HepG2 (cell line): Measurements from ENCODE around the gene ZCCHC3. TPM values are rescaled to one million over a fixed set of nuclear protein-coding genes. Genes with fewer than 3 reads are reported as not detected.

Experiments used
- ATF5 ChIP-seq: sonication (generic); formaldehyde crosslinking; IDR thresholded peaks from 2 replicates; pipeline ENCODE4 v1.4.0; 2020; ENCODE audit warnings: mild to moderate bottlenecking, low read depth, missing genetic modification reagents
- CC2D1A ChIP-seq: sonication (generic); formaldehyde crosslinking; IDR thresholded peaks from 2 replicates; pipeline ENCODE4 v1.8.1; 2023; ENCODE audit warnings: mild to moderate bottlenecking, missing genetic modification reagents
- CEBPB ChIP-seq: IDR thresholded peaks from 2 replicates; pipeline ENCODE4 v1.6.1; 2011; ENCODE audit warnings: low read depth, low read length, improper control_type of control experiment, borderline replicate concordance
- CENPT ChIP-seq: sonication (generic); formaldehyde crosslinking; IDR thresholded peaks from 2 replicates; pipeline ENCODE4 v1.8.0; 2022; ENCODE audit warnings: low read depth, mild to moderate bottlenecking, moderate library complexity, missing genetic modification reagents
- DMTF1 ChIP-seq: sonication (generic); formaldehyde crosslinking; IDR thresholded peaks from 2 replicates; pipeline ENCODE4 v1.4.0; 2020; ENCODE audit warnings: mild to moderate bottlenecking, missing genetic modification reagents
- EHMT2 ChIP-seq: fragments of 200-600 bp; sonication (generic); IDR thresholded peaks from 2 replicates; pipeline ENCODE4 v1.7.0; 2017; ENCODE audit warnings: antibody characterized with exemption, low read depth, low read length, borderline replicate concordance
- ERF ChIP-seq: IDR thresholded peaks from 2 replicates; pipeline ENCODE4 v1.6.1; 2018; ENCODE audit warnings: missing biosample characterization, missing genetic modification reagents
- ETV6 ChIP-seq: sonication (generic); formaldehyde crosslinking; conservative IDR thresholded peaks from 2 replicates; pipeline ENCODE4 v1.4.0; 2020; ENCODE audit warnings: missing genetic modification reagents
- FIP1L1 ChIP-seq: fragments of 200-400 bp; formaldehyde crosslinking; IDR thresholded peaks from 2 replicates; pipeline ENCODE4 v1.6.1; 2018; ENCODE audit warnings: low read depth, mild to moderate bottlenecking, low read length, moderate library complexity, borderline replicate concordance; ENCODE audit not compliant: insufficient read depth
- FLYWCH1 ChIP-seq: sonication (generic); formaldehyde crosslinking; IDR thresholded peaks from 2 replicates; pipeline ENCODE4 v1.8.1; 2023; ENCODE audit warnings: mild to moderate bottlenecking, missing genetic modification reagents
- HNRNPH1 ChIP-seq: fragments of 200-400 bp; formaldehyde crosslinking; optimal IDR thresholded peaks from 2 replicates; pipeline ENCODE3; 2017; ENCODE audit warnings: mild to moderate bottlenecking, low read depth, low read length
- KAT8 ChIP-seq: IDR thresholded peaks from 2 replicates; pipeline ENCODE4 v1.6.1; 2016; ENCODE audit warnings: missing genetic modification reagents, missing compliant biosample characterization
- NAIF1 ChIP-seq: sonication (generic); formaldehyde crosslinking; IDR thresholded peaks from 2 replicates; pipeline ENCODE4 v1.5.0; 2020; ENCODE audit warnings: mild to moderate bottlenecking, missing genetic modification reagents, borderline replicate concordance
- NFRKB ChIP-seq: fragments of 450-650 bp; IDR thresholded peaks from 2 replicates; pipeline ENCODE4 v1.6.1; 2017
- PAX8 ChIP-seq: sonication (generic); formaldehyde crosslinking; IDR thresholded peaks from 2 replicates; pipeline ENCODE4 v1.8.0; 2022; ENCODE audit warnings: mild to moderate bottlenecking, missing genetic modification reagents, borderline replicate concordance
- RBFOX2 ChIP-seq: fragments of 200-400 bp; formaldehyde crosslinking; IDR thresholded peaks from 2 replicates; pipeline ENCODE4 v1.6.1; 2017; ENCODE audit warnings: low read depth, mild to moderate bottlenecking, low read length
- TOE1 ChIP-seq: sonication (generic); formaldehyde crosslinking; IDR thresholded peaks from 2 replicates; pipeline ENCODE4 v1.4.0; 2020; ENCODE audit warnings: mild to moderate bottlenecking, missing genetic modification reagents
- TOPORS ChIP-seq: sonication (generic); formaldehyde crosslinking; IDR thresholded peaks from 2 replicates; pipeline ENCODE4 v1.8.0; 2023; ENCODE audit warnings: mild to moderate bottlenecking, missing genetic modification reagents
- TRAFD1 ChIP-seq: sonication (generic); formaldehyde crosslinking; IDR thresholded peaks from 2 replicates; pipeline ENCODE4 v1.5.1; 2020; ENCODE audit warnings: missing genetic modification reagents, mild to moderate bottlenecking, borderline replicate concordance
- ZBTB42 ChIP-seq: sonication (generic); formaldehyde crosslinking; IDR thresholded peaks from 2 replicates; pipeline ENCODE4 v1.5.0; 2020; ENCODE audit warnings: mild to moderate bottlenecking, missing genetic modification reagents
- ZC3H13 ChIP-seq: sonication (generic); formaldehyde crosslinking; IDR thresholded peaks from 2 replicates; pipeline ENCODE4 v1.8.1; 2023; ENCODE audit warnings: mild to moderate bottlenecking, missing genetic modification reagents, moderate library complexity
- ZNF17 ChIP-seq: sonication (generic); formaldehyde crosslinking; IDR thresholded peaks from 2 replicates; pipeline ENCODE4 v1.5.0; 2020; ENCODE audit warnings: mild to moderate bottlenecking, missing genetic modification reagents
- ZNF225 ChIP-seq: sonication (generic); formaldehyde crosslinking; IDR thresholded peaks from 2 replicates; pipeline ENCODE4 v1.4.0; 2020; ENCODE audit warnings: mild to moderate bottlenecking, missing genetic modification reagents
- ZNF335 ChIP-seq: sonication (generic); formaldehyde crosslinking; IDR thresholded peaks from 2 replicates; pipeline ENCODE4 v1.4.0; 2020; ENCODE audit warnings: missing genetic modification reagents
- ZNF383 ChIP-seq: sonication (generic); formaldehyde crosslinking; IDR thresholded peaks from 2 replicates; pipeline ENCODE4 v1.4.0; 2020; ENCODE audit warnings: missing genetic modification reagents, mild to moderate bottlenecking, borderline replicate concordance
- ZNF549 ChIP-seq: sonication (generic); formaldehyde crosslinking; IDR thresholded peaks from 2 replicates; pipeline ENCODE4 v1.5.0; 2020; ENCODE audit warnings: missing genetic modification reagents
- ZNF879 ChIP-seq: sonication (generic); formaldehyde crosslinking; IDR thresholded peaks from 2 replicates; pipeline ENCODE4 v1.8.1; 2023; ENCODE audit warnings: missing genetic modification reagents
- polyA plus RNA-seq, 8 experiments: library from polyadenylated mRNA; depleted of rRNA in 3 of 8; stranded (reverse) in 7 of 8; unstranded in 1 of 8; fragments of >200 nt; fragmentation: Illumina TruSeq in 4 of 8; extraction: Trizol in 4 of 8; gene quantifications; 2 replicates each; pipeline versions ENCODE4 v1.2.1 to v1.2.3, GENCODE V29; 2011 to 2016; ENCODE audit warnings: low read depth in 4 of 8, missing spikeins in 1 of 8, mixed read lengths in 1 of 8; ENCODE audit not compliant: insufficient read depth in 1 of 8
- total RNA-seq, 5 experiments: library from RNA; depleted of rRNA; stranded (reverse); fragments of >200 nt; fragmentation: Illumina TruSeq; extraction: Trizol; gene quantifications; 2 replicates each; pipeline ENCODE4 v1.2.3, GENCODE V29; 2016; ENCODE audit warnings: low read depth in 1 of 5

Gene ZCCHC3
- total and polyA plus RNA-seq, 2 of the 13 experiments (the other 11 are each of a cell fraction or from before 2014, with no cell fraction given) = 46.6 to 63.0 TPM

GRCh38 chr20:297925-298775 lies 780 bp downstream of the ZCCHC3 start (continued):
- TF ChIP-seq ATF5 (CRISPR knock-in tag) (no peak), PAX8 (no peak; the same call in 1 of the 2 replicates), CEBPB (peak; percentile 45; the same call in 1 of the 2 replicates), TRAFD1 (no peak), TOE1 (CRISPR knock-in tag) (no peak), ZNF879 (0 out of 2 replicates have a peak, but pooled peaks have one; percentile 35), ZC3H13 (CRISPR knock-in tag) (peak; percentile 95), KAT8 (CRISPR knock-in tag) (no peak; the same call in 1 of the 2 replicates), ZNF225 (no peak; the same call in 1 of the 2 replicates), RBFOX2 (peak; percentile 57), ZBTB42 (CRISPR knock-in tag) (no peak), ZNF549 (no peak), DMTF1 (CRISPR knock-in tag) (no peak), FIP1L1 (no peak), FLYWCH1 (CRISPR knock-in tag) (no peak), EHMT2 (no peak), HNRNPH1 (no peak), ZNF335 (CRISPR knock-in tag) (peak; percentile 69; the same call in 1 of the 2 replicates), NAIF1 (CRISPR knock-in tag) (no peak), TOPORS (CRISPR knock-in tag) (no peak), ERF (CRISPR knock-in tag) (peak; percentile 75; the same call in 1 of the 2 replicates), NFRKB (no peak), CC2D1A (CRISPR knock-in tag) (no peak), ETV6 (CRISPR knock-in tag) (no peak), ZNF17 (no peak), ZNF383 (CRISPR knock-in tag) (no peak; the same call in 1 of the 2 replicates), CENPT (CRISPR knock-in tag) (no peak; the same call in 1 of the 2 replicates)
